Eye (tissue), 1 donor: Measurements from ENCODE around the gene FGF14.

Experiments
- DNase-seq: peaks from one replicate; pipeline ENCODE4 v3.0.0-alpha.2; 2015

FGF14 gene

GRCh38 chr13:101967781-101968180 lies 434.1 kb downstream of the FGF14 start:
- DNase-seq: no peak

- DNase-seq: no peak
These were observed 434.6 kb downstream of the FGF14 start for GRCh38 chr13:101967216-101967615.

GRCh38 chr13:101965096-101965495 lies 436.8 kb downstream of the FGF14 start:
- DNase-seq: no peak

GRCh38 chr13:101959016-101959415 lies 442.8 kb downstream of the FGF14 start:
- DNase-seq: no peak

- DNase-seq: no peak
These were observed 446.1 kb downstream of the FGF14 start for GRCh38 chr13:101955764-101956163.

- no peak for DNase-seq
These were observed 450.7 kb downstream of the FGF14 start for GRCh38 chr13:101951114-101951513.

- DNase-seq: no peak
These were observed 452.2 kb downstream of the FGF14 start for GRCh38 chr13:101949681-101950080.

GRCh38 chr13:101946401-101946800 lies 455.4 kb downstream of the FGF14 start:
- no peak for DNase-seq

GRCh38 chr13:101945435-101945834 lies 456.4 kb downstream of the FGF14 start:
- no peak for DNase-seq

- DNase-seq: no peak
These were observed 457.3 kb downstream of the FGF14 start for GRCh38 chr13:101944521-101944920.

- peak; percentile 31 for DNase-seq
These were observed 459.2 kb downstream of the FGF14 start for GRCh38 chr13:101942535-101943157.

- peak; percentile 88 for DNase-seq
These were observed 459.8 kb downstream of the FGF14 start for GRCh38 chr13:101942038-101942437.

GRCh38 chr13:101941095-101941783 lies 460.6 kb downstream of the FGF14 start:
- DNase-seq: peak; percentile 25

GRCh38 chr13:101939370-101939769 lies 462.5 kb downstream of the FGF14 start:
- no peak for DNase-seq

GRCh38 chr13:101935828-101936227 lies 466.0 kb downstream of the FGF14 start:
- no peak for DNase-seq

- no peak for DNase-seq
These were observed 470.7 kb downstream of the FGF14 start for GRCh38 chr13:101931186-101931585.

GRCh38 chr13:101930331-101930730 lies 471.5 kb downstream of the FGF14 start:
- DNase-seq: peak; percentile 20

GRCh38 chr13:101925731-101926130 lies 476.1 kb downstream of the FGF14 start:
- no peak for DNase-seq

GRCh38 chr13:101919541-101920181 lies 482.2 kb downstream of the FGF14 start:
- peak; percentile 81 for DNase-seq

GRCh38 chr13:101917833-101918661 lies 483.8 kb downstream of the FGF14 start:
- DNase-seq: peak; percentile 64

- DNase-seq: no peak
These were observed 484.4 kb downstream of the FGF14 start for GRCh38 chr13:101917475-101917810.

- peak; percentile 41 for DNase-seq
These were observed 484.9 kb downstream of the FGF14 start for GRCh38 chr13:101916775-101917474.
